ENCODE measurements around the gene ZNF429.

The ZNF429 gene

GRCh38 chr19:21505459-21506451, at the start of gene ZNF429:
TSS of gene ZNF429 (plus strand) at chr19:21505602. CDS start at chr19:21505772, 170 bp downstream.
- TF ChIP-seq CTCF (IDR thresholded peaks at IDR 0.05; ENCODE audit: insufficient read depth, low read depth, low read length, missing control alignments) = no peak
- peak within 1 kb of the TSS; percentile 97 for H3K4me3 ChIP-seq (ENCODE audit: low read depth, low read length)
- DNase-seq (ENCODE audit: low read depth) = peak; percentile 96

- TF ChIP-seq CTCF (IDR thresholded peaks at IDR 0.05; ENCODE audit: insufficient read depth, low read depth, low read length, missing control alignments) = no peak
- H3K4me3 ChIP-seq (ENCODE audit: low read depth, low read length) = no peak overlapping the region
- no peak for DNase-seq (ENCODE audit: low read depth)
These were observed 44.7 kb upstream of the ZNF429 start for GRCh38 chr19:21460686-21461085.

GRCh38 chr19:21462540-21462939, 42.9 kb upstream of the ZNF429 start:
- TF ChIP-seq CTCF (IDR thresholded peaks at IDR 0.05; ENCODE audit: insufficient read depth, low read depth, low read length, missing control alignments) = no peak
- no peak overlapping the region for H3K4me3 ChIP-seq (ENCODE audit: low read depth, low read length)
- no peak for DNase-seq (ENCODE audit: low read depth)

- no peak overlapping the region for H3K4me3 ChIP-seq (ENCODE audit: low read depth, low read length)
- no peak for DNase-seq (ENCODE audit: low read depth)
- no peak for TF ChIP-seq CTCF (IDR thresholded peaks at IDR 0.05; ENCODE audit: insufficient read depth, low read depth, low read length, missing control alignments)
These were observed 41.8 kb upstream of the ZNF429 start for GRCh38 chr19:21463449-21464105.

- DNase-seq (ENCODE audit: low read depth) = no peak
- TF ChIP-seq CTCF (IDR thresholded peaks at IDR 0.05; ENCODE audit: insufficient read depth, low read depth, low read length, missing control alignments) = no peak
- H3K4me3 ChIP-seq (ENCODE audit: low read depth, low read length) = no peak overlapping the region
These were observed 38.8 kb upstream of the ZNF429 start for GRCh38 chr19:21466627-21467026.

GRCh38 chr19:21468791-21469190, 36.6 kb upstream of the ZNF429 start:
- no peak for TF ChIP-seq CTCF (IDR thresholded peaks at IDR 0.05; ENCODE audit: insufficient read depth, low read depth, low read length, missing control alignments)
- no peak overlapping the region for H3K4me3 ChIP-seq (ENCODE audit: low read depth, low read length)
- no peak for DNase-seq (ENCODE audit: low read depth)

All from GM12865 (cell line).